ENCODE data around the gene SMPD3. TPM values are rescaled to one million over a fixed set of nuclear protein-coding genes. Genes with fewer than 3 reads are reported as not detected.

Gene SMPD3
- total and polyA plus RNA-seq, 2 experiments from 2014 or later = 0.57 to 0.83 TPM

DNA sequence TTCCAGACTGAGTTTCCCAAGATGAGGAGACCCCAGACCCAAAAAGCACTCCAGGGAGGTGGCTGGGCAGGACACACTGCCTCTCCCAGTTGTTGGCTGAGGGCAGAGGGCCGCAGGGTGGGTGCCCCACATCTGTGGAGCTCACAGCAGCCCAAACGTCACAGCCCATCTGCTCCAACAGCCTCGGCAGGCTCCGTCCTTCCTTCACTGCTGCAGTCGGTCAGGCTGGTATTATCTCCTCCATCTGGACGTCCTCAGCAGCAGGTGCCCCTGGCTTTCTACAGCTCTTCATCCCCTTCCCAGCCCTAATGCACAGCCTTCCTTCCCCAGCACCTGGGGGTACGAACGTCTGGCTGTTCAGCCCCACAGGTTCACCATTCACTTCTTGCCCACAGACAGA lies 82.2 kb downstream of the SMPD3 start (continued):
- no peak for TF ChIP-seq EZH2phosphoT487 (IDR thresholded peaks at IDR 0.05; ENCODE audit: unreplicated experiment)
- TF ChIP-seq, protein P1, sequence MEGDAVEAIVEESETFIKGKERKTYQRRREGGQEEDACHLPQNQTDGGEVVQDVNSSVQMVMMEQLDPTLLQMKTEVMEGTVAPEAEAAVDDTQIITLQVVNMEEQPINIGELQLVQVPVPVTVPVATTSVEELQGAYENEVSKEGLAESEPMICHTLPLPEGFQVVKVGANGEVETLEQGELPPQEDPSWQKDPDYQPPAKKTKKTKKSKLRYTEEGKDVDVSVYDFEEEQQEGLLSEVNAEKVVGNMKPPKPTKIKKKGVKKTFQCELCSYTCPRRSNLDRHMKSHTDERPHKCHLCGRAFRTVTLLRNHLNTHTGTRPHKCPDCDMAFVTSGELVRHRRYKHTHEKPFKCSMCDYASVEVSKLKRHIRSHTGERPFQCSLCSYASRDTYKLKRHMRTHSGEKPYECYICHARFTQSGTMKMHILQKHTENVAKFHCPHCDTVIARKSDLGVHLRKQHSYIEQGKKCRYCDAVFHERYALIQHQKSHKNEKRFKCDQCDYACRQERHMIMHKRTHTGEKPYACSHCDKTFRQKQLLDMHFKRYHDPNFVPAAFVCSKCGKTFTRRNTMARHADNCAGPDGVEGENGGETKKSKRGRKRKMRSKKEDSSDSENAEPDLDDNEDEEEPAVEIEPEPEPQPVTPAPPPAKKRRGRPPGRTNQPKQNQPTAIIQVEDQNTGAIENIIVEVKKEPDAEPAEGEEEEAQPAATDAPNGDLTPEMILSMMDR (conservative IDR thresholded peaks at IDR 0.05; ENCODE audit: low read depth in 2 of 2) = no peak
- TF ChIP-seq ZNF331 (CRISPR knock-in tag; IDR thresholded peaks at IDR 0.05; ENCODE audit: low read depth) = no peak
- no peak for TF ChIP-seq POLR2AphosphoS5 (IDR thresholded peaks at IDR 0.05; ENCODE audit: low read depth)
- TF ChIP-seq NANOG (IDR thresholded peaks at IDR 0.05; ENCODE audit: borderline replicate concordance) = no peak

DNA sequence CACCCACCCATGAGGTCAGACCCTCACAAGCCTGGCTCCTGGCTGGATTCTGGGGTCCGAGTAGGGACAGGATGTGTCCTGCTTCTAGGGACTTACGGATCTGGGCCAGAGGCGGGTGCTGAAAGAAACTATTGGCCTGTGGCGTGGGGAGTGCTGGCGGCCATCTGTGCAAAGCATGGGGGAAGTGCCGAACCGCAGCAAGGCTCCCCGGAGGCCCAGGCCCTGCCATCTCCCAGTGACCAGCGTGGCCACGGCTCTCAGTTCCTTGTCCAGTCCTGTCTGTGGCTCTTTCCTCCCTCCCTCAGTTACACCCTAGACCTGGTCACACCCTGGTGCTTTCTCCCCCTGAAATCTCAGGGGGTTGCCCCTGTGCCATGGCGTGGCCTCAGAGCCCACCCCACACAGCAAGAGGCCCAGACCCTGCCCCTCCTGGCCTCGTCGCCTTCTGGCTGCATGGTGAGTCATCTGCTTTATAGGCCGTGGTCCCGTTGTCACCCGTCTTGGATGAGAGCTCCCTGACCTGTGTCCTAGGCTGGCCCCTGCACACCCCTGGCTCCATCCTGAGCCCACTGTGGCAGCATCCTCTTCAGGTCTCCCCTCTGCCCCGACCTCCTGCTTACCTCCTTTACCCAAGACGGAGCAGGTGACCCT lies 83.0 kb downstream of the SMPD3 start:
- Mint-ChIP-seq H3K4me1 (peaks cover 46% of the 10 kb centered on the region), H3K27me3 (ENCODE audit: insufficient read depth, low read depth, poor library complexity) (peaks cover 12% of the 10 kb centered on the region)

DNA sequence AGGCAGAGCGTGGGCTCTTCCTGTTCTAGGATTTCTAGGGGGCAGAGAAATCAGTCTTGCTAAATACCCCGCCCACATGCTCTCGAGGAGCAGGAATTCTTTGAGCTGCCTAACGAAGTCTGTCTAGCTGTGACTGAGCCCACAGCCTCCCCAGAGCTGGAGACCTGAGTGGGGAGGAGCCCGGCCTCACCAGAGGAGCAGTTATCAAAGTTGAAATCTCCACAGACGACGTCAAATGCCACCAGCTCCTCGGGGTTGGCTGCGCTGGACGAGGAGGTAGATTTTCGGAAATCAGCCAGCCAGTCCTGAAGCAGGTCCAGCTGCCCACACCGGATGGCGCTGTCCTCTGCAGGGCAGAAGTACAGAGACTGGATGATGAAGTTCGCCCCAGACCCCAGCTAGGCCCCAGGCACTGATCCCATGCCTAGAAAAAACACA lies 83.7 kb downstream of the SMPD3 start:
- no peak overlapping the region for H3K27ac ChIP-seq (ENCODE audit: low read depth)
- no peaks in the 10 kb centered on the region for H3F3A ChIP-seq (replicated peaks; ENCODE audit: low read depth)
- H3K36me3 ChIP-seq (ENCODE audit: insufficient read depth) = no peaks in the 10 kb centered on the region
- no peaks in the 10 kb centered on the region for H3K79me2 ChIP-seq (replicated peaks; ENCODE audit: insufficient read depth)
- TF ChIP-seq, protein P1 (conservative IDR thresholded peaks at IDR 0.05; ENCODE audit: low read depth in 2 of 2) = peak; percentile 63 to 68
- no peak for TF ChIP-seq STAT1 (IDR thresholded peaks at IDR 0.05; ENCODE audit: unreplicated experiment)
- DNase-seq (ENCODE audit: low spot score) (peak; percentile 74), ATAC-seq (peak; percentile 20)
- no peaks in the 10 kb centered on the region for H3K27me3 ChIP-seq (ENCODE audit: insufficient read depth)
- Mint-ChIP-seq H3K4me1 (peaks cover 45% of the 10 kb centered on the region), H3K36me3 (ENCODE audit: low read depth) (peaks cover 5% of the 10 kb centered on the region; the same call in 1 of the 3 replicates), H3K9me3 (no peaks in the 10 kb centered on the region), H3K27ac (no peak overlapping the region), H3K27me3 (ENCODE audit: insufficient read depth, low read depth, poor library complexity) (peaks cover 12% of the 10 kb centered on the region), H3K4me3 (no peak overlapping the region)
- no peaks in the 10 kb centered on the region for H3K4me1 ChIP-seq (ENCODE audit: insufficient read depth)
- H3K4me3 ChIP-seq = no peak overlapping the region
- H2AFZ ChIP-seq = no peak overlapping the region
- no peaks in the 10 kb centered on the region; the same call in 1 of the 2 replicates for H4K20me1 ChIP-seq (replicated peaks; ENCODE audit: insufficient read depth)
- H3K9me2 ChIP-seq (ENCODE audit: insufficient read depth) = no peaks in the 10 kb centered on the region
- no peak overlapping the region for H3K4me2 ChIP-seq

More for the DNA sequence above, 83.0 kb downstream of the SMPD3 start:
- no peak overlapping the region for H3K4me2 ChIP-seq
- peak overlapping the region; percentile 36; the same call in 1 of the 2 replicates for H3K27ac Mint-ChIP-seq
- H3K27ac ChIP-seq (ENCODE audit: low read depth) = no peak overlapping the region
- H3K4me3 Mint-ChIP-seq = no peak overlapping the region
- H3K9me2 ChIP-seq (ENCODE audit: insufficient read depth) = no peaks in the 10 kb centered on the region
- peaks cover 4% of the 10 kb centered on the region; the same call in 1 of the 3 replicates for H3K36me3 Mint-ChIP-seq (ENCODE audit: low read depth)
- no peaks in the 10 kb centered on the region for H3K9me3 Mint-ChIP-seq
- no peaks in the 10 kb centered on the region for H3F3A ChIP-seq (replicated peaks; ENCODE audit: low read depth)
- H3K4me3 ChIP-seq = no peak overlapping the region
- no peaks in the 10 kb centered on the region for H3K36me3 ChIP-seq (ENCODE audit: insufficient read depth)
- DNase-seq (ENCODE audit: low spot score) = no peak
- H2AFZ ChIP-seq = no peak overlapping the region
- TF ChIP-seq ZNF114 (CRISPR knock-in tag; IDR thresholded peaks at IDR 0.05) = no peak
- ATAC-seq = no peak
- H3K27me3 ChIP-seq (ENCODE audit: insufficient read depth) = no peaks in the 10 kb centered on the region
- H3K4me1 ChIP-seq (ENCODE audit: insufficient read depth) = no peaks in the 10 kb centered on the region
- no peaks in the 10 kb centered on the region for H3K79me2 ChIP-seq (replicated peaks; ENCODE audit: insufficient read depth)
- no peaks in the 10 kb centered on the region; the same call in 1 of the 2 replicates for H4K20me1 ChIP-seq (replicated peaks; ENCODE audit: insufficient read depth)
